ENCODE measurements around the gene SGMS1. TPM values are rescaled to one million over a fixed set of nuclear protein-coding genes. Genes with fewer than 3 reads are reported as not detected.

Gene SGMS1
- total and polyA plus RNA-seq, 2 experiments from 2014 or later: 15.0 to 34.7 TPM

DNA sequence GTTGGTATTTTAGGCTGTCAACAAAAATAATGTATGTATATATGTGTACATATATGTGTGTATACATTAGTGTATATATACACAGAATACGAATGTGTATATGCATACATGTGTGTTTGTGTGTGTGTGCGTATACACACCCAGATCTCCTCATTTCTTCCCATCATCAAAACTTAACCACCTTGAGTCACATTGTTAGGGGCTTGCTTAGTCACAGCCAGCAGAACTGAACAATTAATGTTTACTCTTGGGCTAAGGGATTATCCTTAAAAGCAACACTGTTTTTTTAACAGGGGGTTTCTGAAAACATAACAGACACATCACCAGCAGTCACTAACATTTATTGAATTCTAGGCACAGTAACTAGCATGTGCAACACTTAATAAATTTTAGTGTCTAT is 289.5 kb downstream of the SGMS1 start:
- no peaks in the 10 kb centered on the region for H3F3A ChIP-seq (replicated peaks; ENCODE audit: low read depth)
- H3K9me2 ChIP-seq (ENCODE audit: insufficient read depth): no peaks in the 10 kb centered on the region
- no peaks in the 10 kb centered on the region for H3K4me1 ChIP-seq (ENCODE audit: insufficient read depth)
- Mint-ChIP-seq H3K27me3 (ENCODE audit: insufficient read depth, low read depth, poor library complexity) (peaks cover 1% of the 10 kb centered on the region), H3K27ac (no peak overlapping the region), H3K36me3 (ENCODE audit: low read depth) (no peaks in the 10 kb centered on the region), H3K9me3 (no peaks in the 10 kb centered on the region), H3K4me3 (no peak overlapping the region), H3K4me1 (peaks cover 9% of the 10 kb centered on the region; the same call in 2 of the 3 replicates)
- no peak overlapping the region for H2AFZ ChIP-seq
- no peaks in the 10 kb centered on the region; the same call in 1 of the 2 replicates for H3K79me2 ChIP-seq (replicated peaks; ENCODE audit: insufficient read depth)
- no peaks in the 10 kb centered on the region for H4K20me1 ChIP-seq (replicated peaks; ENCODE audit: insufficient read depth)
- no peak overlapping the region for H3K4me2 ChIP-seq
- no peak overlapping the region for H3K4me3 ChIP-seq
- no peaks in the 10 kb centered on the region for H3K27me3 ChIP-seq (ENCODE audit: insufficient read depth)
- H3K36me3 ChIP-seq (ENCODE audit: insufficient read depth): no peaks in the 10 kb centered on the region
- no peak for TF ChIP-seq REST (IDR thresholded peaks at IDR 0.05; ENCODE audit: unreplicated experiment)
- DNase-seq (ENCODE audit: low spot score) (no peak), ATAC-seq (no peak)
- no peak overlapping the region for H3K27ac ChIP-seq (ENCODE audit: low read depth)

DNA sequence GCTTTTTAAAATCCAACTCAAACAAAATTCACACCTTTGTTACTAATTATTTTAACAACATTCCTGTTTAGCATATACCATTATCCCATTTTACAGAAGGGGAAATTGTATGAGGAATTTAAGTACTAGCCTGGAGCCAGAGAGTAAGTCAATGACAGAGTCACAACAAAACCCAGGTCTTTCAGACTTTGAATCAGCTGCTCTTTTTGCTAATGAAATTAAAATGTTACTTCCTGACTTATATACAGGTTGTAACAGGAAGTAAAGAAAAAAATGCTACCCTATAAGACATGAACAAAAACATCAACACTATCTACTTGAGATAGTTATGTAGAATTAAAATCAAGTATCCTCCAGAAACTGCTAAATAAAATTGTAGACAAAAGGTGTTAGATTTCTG is 289.9 kb downstream of the SGMS1 start:
- H3K27me3 ChIP-seq (ENCODE audit: insufficient read depth): no peaks in the 10 kb centered on the region
- no peak overlapping the region for H3K27ac ChIP-seq (ENCODE audit: low read depth)
- Mint-ChIP-seq H3K4me1 (peaks cover 9% of the 10 kb centered on the region; the same call in 2 of the 3 replicates), H3K4me3 (no peak overlapping the region), H3K27me3 (ENCODE audit: insufficient read depth, low read depth, poor library complexity) (peaks cover 1% of the 10 kb centered on the region), H3K27ac (no peak overlapping the region), H3K36me3 (ENCODE audit: low read depth) (no peaks in the 10 kb centered on the region), H3K9me3 (no peaks in the 10 kb centered on the region)
- H2AFZ ChIP-seq: no peak overlapping the region
- H3F3A ChIP-seq (replicated peaks; ENCODE audit: low read depth): no peaks in the 10 kb centered on the region
- no peak for DNase-seq (ENCODE audit: low spot score)
- no peak overlapping the region for H3K4me3 ChIP-seq
- no peaks in the 10 kb centered on the region for H3K4me1 ChIP-seq (ENCODE audit: insufficient read depth)
- ATAC-seq: no peak
- no peaks in the 10 kb centered on the region for H3K36me3 ChIP-seq (ENCODE audit: insufficient read depth)
- no peaks in the 10 kb centered on the region for H4K20me1 ChIP-seq (replicated peaks; ENCODE audit: insufficient read depth)
- H3K79me2 ChIP-seq (replicated peaks; ENCODE audit: insufficient read depth): no peaks in the 10 kb centered on the region; the same call in 1 of the 2 replicates
- no peaks in the 10 kb centered on the region for H3K9me2 ChIP-seq (ENCODE audit: insufficient read depth)
- no peak overlapping the region for H3K4me2 ChIP-seq
- TF ChIP-seq STAT1 (IDR thresholded peaks at IDR 0.05; ENCODE audit: unreplicated experiment) (no peak), REST (IDR thresholded peaks at IDR 0.05; ENCODE audit: unreplicated experiment) (no peak), EZH2 (IDR thresholded peaks at IDR 0.05; ENCODE audit: low read depth, unreplicated experiment) (no peak), ZNF114 (CRISPR knock-in tag; IDR thresholded peaks at IDR 0.05) (no peak), JUNB (IDR thresholded peaks at IDR 0.05; ENCODE audit: unreplicated experiment) (no peak)
- TF ChIP-seq, protein P1, sequence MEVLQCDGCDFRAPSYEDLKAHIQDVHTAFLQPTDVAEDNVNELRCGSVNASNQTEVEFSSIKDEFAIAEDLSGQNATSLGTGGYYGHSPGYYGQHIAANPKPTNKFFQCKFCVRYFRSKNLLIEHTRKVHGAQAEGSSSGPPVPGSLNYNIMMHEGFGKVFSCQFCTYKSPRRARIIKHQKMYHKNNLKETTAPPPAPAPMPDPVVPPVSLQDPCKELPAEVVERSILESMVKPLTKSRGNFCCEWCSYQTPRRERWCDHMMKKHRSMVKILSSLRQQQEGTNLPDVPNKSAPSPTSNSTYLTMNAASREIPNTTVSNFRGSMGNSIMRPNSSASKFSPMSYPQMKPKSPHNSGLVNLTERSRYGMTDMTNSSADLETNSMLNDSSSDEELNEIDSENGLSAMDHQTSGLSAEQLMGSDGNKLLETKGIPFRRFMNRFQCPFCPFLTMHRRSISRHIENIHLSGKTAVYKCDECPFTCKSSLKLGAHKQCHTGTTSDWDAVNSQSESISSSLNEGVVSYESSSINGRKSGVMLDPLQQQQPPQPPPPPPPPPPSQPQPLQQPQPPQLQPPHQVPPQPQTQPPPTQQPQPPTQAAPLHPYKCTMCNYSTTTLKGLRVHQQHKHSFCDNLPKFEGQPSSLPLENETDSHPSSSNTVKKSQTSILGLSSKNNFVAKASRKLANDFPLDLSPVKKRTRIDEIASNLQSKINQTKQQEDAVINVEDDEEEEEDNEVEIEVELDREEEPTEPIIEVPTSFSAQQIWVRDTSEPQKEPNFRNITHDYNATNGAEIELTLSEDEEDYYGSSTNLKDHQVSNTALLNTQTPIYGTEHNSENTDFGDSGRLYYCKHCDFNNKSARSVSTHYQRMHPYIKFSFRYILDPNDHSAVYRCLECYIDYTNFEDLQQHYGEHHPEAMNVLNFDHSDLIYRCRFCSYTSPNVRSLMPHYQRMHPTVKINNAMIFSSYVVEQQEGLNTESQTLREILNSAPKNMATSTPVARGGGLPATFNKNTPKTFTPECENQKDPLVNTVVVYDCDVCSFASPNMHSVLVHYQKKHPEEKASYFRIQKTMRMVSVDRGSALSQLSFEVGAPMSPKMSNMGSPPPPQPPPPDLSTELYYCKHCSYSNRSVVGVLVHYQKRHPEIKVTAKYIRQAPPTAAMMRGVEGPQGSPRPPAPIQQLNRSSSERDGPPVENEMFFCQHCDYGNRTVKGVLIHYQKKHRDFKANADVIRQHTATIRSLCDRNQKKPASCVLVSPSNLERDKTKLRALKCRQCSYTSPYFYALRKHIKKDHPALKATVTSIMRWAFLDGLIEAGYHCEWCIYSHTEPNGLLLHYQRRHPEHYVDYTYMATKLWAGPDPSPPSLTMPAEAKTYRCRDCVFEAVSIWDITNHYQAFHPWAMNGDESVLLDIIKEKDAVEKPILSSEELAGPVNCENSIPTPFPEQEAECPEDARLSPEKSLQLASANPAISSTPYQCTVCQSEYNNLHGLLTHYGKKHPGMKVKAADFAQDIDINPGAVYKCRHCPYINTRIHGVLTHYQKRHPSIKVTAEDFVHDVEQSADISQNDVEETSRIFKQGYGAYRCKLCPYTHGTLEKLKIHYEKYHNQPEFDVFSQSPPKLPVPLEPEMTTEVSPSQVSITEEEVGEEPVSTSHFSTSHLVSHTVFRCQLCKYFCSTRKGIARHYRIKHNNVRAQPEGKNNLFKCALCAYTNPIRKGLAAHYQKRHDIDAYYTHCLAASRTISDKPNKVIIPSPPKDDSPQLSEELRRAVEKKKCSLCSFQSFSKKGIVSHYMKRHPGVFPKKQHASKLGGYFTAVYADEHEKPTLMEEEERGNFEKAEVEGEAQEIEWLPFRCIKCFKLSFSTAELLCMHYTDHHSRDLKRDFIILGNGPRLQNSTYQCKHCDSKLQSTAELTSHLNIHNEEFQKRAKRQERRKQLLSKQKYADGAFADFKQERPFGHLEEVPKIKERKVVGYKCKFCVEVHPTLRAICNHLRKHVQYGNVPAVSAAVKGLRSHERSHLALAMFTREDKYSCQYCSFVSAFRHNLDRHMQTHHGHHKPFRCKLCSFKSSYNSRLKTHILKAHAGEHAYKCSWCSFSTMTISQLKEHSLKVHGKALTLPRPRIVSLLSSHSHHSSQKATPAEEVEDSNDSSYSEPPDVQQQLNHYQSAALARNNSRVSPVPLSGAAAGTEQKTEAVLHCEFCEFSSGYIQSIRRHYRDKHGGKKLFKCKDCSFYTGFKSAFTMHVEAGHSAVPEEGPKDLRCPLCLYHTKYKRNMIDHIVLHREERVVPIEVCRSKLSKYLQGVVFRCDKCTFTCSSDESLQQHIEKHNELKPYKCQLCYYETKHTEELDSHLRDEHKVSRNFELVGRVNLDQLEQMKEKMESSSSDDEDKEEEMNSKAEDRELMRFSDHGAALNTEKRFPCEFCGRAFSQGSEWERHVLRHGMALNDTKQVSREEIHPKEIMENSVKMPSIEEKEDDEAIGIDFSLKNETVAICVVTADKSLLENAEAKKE (CRISPR knock-in tag; IDR thresholded peaks at IDR 0.05): no peak
- TF ChIP-seq, protein P2, sequence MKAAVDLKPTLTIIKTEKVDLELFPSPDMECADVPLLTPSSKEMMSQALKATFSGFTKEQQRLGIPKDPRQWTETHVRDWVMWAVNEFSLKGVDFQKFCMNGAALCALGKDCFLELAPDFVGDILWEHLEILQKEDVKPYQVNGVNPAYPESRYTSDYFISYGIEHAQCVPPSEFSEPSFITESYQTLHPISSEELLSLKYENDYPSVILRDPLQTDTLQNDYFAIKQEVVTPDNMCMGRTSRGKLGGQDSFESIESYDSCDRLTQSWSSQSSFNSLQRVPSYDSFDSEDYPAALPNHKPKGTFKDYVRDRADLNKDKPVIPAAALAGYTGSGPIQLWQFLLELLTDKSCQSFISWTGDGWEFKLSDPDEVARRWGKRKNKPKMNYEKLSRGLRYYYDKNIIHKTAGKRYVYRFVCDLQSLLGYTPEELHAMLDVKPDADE (IDR thresholded peaks at IDR 0.05): no peak
